GM10847 (cell line): ENCODE results near the gene HIPK2.

ENCODE experiments used
- POLR2A ChIP-seq: IDR thresholded peaks from 2 replicates; pipeline ENCODE4 v1.6.1; 2011; ENCODE audit not compliant: insufficient read length; ENCODE audit errors: extremely low read depth

Gene HIPK2

DNA sequence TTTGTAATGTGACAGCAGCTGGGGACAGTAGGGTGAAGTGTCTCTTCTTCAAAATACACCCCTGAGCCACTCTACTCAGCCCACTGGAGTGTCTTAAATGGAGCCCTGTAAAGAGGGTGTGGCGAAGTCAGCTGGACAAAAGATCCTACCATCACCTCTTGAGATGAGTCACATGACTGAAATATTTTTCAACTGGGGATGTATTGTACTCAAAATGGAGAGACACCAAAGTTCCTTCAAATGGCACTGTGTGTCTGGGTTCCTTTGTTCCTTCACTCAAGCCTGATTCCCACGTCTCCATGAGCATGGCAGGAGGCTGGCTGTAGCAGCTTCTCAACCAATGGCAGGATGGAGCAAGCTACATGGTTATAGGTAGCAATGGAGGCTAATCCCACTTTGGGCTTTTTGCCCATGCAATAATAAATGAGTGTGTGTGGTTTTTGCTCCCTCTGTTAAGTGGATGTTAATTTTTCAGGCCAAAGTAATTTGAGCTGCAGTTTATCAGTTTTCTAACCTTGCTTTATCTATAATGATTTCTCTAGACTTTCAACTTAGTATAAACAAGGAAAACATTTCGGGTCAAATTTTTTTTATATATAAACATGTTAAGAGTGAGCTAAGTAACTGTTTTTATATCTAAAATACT, 186.1 kb downstream of the HIPK2 start:
- no peak for TF ChIP-seq POLR2A

- no peak for TF ChIP-seq POLR2A
Observed at GRCh38 chr7:139589474-139589873, 188.3 kb downstream of the HIPK2 start.

GRCh38 chr7:139588632-139589031, 189.2 kb downstream of the HIPK2 start:
- TF ChIP-seq POLR2A, result no peak

GRCh38 chr7:139587535-139587934, 190.3 kb downstream of the HIPK2 start:
- no peak for TF ChIP-seq POLR2A

DNA sequence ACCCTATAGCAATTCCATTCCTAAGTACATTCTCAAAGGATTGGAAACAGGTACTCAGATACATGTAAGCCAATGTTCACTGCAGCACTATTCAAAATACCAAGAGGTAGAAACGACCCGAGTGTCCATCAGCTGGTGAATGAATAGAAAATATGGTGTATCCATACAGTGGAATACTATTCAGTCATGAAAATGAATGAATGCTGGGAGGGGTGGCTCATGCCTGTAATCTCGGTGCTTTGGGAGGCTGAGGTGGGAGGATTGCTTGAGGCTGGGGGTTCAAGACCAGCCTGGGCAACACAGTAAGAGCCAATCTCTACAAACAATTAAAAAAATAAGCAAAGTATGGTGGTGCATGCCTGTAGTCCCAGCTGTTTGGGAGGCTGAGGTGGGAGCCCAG, 191.5 kb downstream of the HIPK2 start:
- no peak for TF ChIP-seq POLR2A

DNA sequence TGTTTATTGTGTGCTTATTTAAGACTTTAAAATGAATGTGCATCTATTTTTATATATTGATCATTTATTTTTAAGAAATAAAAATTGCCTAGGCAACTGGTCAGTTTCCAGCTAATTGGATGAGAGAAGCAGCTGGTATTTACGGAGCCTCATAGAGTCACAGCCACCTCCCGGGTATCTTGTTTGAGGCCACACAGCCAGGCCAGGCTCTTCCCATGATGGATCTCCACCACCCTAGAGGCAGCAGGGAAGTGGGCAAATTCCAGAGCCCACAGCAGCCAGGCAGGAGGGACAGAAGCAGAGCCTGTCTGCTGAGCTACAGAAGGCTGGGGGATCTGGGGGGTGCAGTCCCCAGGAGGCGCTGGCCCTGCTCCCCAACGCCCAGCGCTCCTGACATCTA, 192.8 kb downstream of the HIPK2 start:
- no peak for TF ChIP-seq POLR2A

DNA sequence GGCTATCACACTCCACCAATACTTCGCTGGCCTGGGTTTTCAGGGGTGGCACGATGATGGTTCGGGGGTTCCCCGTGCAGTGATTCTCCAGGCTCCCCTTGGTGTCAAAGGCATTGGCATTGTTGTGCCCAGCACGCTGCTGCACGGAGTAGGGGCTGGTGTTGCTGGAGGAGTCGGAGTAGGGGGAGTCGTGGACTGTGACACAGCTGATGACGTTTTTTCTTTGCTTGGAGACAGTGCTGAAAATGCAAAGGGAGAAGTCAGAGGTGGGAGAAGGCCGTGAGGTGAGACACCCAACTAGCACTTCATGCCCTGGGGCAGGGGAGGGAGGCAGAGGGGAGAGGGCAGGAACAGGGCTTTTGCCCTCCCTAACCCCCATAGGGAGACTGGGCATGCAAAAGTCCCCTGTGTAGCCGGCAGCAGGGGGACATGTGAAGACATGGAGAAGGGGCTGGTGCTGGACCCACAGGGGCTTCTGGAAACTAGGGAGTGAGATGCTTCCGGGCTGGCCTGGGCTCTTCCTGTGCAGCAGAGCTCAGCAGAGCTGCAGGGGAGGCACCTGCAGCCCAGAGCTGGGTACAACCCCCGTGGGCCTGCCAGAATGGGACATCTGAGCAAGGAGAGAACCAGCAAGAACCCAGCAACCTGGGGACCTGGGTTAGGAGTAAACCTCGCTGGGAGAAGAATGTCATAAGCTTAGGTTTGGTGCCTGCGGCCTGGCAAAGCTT, 193.8 kb downstream of the HIPK2 start:
- no peak for TF ChIP-seq POLR2A

DNA sequence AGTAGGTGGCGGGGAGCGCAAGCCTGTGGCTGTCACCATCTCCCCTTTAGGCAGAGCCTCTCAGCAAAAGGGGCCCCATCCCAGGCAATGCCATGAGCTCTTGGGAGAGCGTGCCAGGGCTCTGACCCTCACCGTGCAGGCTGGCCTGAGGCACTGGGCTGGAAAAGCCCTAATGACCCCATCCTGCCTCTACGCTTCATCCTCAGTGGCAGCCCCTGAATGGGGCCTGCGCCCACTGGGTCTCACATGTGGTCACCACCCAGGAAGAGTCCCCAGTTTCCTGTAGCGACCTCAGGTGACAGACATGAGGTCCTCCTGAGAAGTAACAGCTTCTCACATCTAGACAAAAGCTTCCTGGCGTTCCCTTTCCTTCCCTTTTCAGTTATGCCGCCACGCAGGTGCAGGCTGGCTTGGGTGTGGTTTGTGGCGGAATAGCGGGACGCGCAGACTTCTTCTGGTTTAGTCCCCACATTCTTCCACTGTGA, 195.1 kb downstream of the HIPK2 start:
- no peak for TF ChIP-seq POLR2A

DNA sequence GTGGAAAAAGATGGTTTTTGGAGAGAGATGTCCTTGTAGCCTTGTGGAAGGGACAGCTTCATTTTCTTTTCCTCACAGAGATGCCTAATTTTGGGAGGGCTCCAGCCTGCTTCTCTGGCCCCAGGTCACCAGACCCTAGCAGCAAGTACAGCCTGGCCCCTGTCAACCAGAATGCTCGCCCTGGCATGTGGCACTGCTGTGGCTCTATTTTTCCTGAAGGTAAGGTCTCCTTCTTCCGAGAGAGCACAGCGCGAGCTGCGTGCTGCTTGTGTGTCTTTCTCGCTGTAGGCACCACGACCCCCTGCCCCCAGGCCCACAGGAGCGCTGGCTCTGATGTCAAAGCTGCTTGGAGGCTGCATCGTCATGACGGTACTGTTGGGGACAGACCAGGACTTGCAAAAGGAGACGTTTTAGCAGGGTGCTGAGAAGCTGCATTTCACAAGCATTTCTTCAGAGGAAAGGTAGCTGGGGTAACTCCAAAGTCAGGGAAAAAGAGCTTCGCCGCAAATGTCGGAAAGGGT, 195.6 kb downstream of the HIPK2 start:
- TF ChIP-seq POLR2A, result no peak

DNA sequence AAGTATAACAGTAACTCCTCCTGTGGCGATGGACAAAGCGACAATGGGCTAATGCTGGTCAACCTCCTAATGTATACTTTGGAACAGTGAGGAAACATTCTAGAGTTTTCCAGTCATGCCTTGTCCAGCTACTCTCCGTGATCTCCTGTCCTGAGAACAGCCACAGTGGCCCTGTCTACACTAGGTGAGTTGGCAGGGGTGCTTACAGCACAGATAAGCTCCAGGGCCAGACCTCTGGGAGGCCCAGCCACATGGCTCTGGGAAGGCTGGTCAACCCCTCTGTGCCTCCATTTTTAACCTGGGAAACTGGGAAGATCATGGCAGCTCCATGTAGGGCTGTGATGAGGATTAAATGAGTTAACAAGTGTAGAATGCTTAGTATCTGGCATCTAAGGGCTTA, 197.4 kb downstream of the HIPK2 start:
- TF ChIP-seq POLR2A, result no peak

DNA sequence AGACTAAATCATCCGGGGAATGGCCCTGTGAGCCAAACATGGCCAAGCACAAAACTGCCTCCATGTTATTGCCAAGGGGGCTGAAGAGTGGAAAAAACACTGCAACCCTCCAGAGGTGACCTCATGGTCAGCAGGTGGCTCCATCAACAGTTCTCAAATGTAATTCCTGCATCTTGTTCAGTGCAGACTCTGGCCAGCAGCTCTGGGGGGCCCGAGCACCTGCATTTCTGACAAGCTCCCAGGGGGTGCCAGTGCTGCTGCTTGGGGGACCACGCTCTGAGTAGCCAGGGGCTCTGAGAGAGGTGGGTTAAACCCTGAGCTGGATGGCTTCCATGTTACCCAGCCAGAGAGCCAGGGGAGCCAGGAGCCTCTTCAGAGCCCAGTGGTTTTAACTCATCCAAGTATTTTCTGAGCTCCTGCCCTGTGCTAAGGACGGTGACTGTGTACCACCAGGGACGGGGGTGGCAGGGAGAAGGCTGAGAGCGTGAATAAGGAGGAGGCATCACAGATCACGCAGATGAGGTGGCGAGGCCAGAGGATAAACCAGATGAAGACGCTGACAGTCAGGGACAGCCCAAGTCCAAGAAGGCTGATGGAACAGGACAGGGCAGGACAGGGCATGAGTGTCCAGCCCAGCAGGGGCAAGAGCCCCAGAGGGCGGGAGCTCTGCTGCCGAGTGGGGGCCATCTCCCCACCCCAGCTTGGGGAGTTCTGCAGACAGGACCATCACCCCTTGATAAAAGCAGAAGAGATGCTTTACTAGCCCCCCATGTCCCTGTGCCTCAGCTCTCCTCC, 201.4 kb downstream of the HIPK2 start:
- no peak for TF ChIP-seq POLR2A

GRCh38 chr7:139575338-139575680, 202.5 kb downstream of the HIPK2 start:
- TF ChIP-seq POLR2A, result no peak

DNA sequence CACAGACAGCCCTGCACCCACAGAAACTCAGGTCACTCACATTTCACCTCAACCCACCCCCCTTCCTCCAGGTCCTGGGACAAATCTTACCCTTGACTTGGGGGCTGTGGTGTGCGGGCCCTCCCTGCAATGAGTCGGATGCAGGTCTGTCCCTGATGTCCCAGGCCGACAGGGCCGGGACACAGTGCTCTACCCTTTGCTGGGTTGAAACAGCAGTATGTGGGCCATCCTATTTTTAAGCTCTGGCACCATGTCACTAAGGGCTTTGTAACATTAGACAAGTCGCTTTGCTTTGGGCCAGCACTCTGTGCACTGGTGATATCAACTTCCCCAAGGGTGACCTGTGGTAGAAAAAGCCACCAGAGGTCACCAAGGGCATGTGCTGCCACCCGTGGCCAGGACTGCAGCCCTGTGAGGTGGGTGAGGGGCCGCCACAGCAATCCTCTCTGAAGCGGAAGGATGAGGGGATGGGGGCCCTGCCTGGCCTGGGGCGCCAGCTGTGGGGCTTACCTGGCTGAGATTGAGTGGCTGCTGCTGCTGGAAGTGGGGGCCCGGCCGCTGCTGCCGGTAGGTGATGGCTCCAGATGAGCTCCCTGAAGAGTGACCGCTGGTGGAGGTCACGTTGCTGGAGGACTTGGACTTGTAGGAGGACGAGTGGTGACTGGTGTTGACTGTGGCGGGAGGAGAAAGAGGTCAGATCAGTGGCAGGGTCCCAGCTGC, 203.0 kb downstream of the HIPK2 start:
- TF ChIP-seq POLR2A, result no peak

DNA sequence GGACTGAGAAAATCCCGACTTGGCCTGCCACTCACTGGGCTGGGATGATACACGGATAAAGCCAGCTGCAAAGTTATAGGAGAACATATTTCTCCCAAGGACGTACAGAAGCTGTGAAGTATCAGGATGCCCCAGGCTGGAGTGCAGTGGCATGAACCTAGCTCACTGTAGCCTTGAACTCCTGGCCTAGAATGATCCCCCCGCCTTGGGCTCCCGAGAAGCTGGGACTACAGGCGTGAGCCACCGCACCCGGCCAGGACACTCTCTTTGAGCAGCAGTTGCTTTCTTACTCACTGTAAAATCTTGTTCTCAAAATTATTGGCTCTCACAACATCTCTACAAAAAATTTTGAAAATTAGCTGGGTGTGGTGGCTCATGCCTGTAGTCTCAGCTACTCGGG, 203.9 kb downstream of the HIPK2 start:
- TF ChIP-seq POLR2A, result no peak

- TF ChIP-seq POLR2A, result no peak
Observed at GRCh38 chr7:139572704-139573385, 205.0 kb downstream of the HIPK2 start.

GRCh38 chr7:139572071-139572470, 205.7 kb downstream of the HIPK2 start:
- TF ChIP-seq POLR2A, result no peak
